GM06990 (cell line): Measurements from ENCODE around the gene OR5AP2.
"Not testable (repeated sequence)": the region's sequence is repeated elsewhere in the genome, so short reads cannot be mapped to it uniquely, and the experiment has no call there.

Experiments used
- DNase-seq: peaks from one replicate; pipeline ENCODE4 v3.0.0-alpha.2; 2011; ENCODE audit not compliant: insufficient read length; ENCODE audit errors: extremely low read depth
- H3K27me3 ChIP-seq: replicated peaks from 2 replicates; pipeline ENCODE4 v1.6.0; 2011; ENCODE audit warnings: low read length; ENCODE audit not compliant: control insufficient read depth, insufficient read depth
- H3K36me3 ChIP-seq: 2 replicates; pipeline ENCODE4 v1.5.1; 2011; ENCODE audit warnings: low read length; ENCODE audit not compliant: control insufficient read depth, insufficient read depth
- H3K4me3 ChIP-seq: replicated peaks from 2 replicates; pipeline ENCODE4 v1.5.1; 2011; ENCODE audit warnings: low read depth, mild to moderate bottlenecking, control low read depth, low read length
- TF ChIP-seq, protein P1 (sequence below): IDR thresholded peaks from 2 replicates; pipeline ENCODE4 v1.5.1; 2011; ENCODE audit warnings: low read length, control low read depth, mild to moderate bottlenecking, inconsistent platforms; ENCODE audit not compliant: insufficient read depth, poor library complexity, severe bottlenecking

The OR5AP2 gene

DNA sequence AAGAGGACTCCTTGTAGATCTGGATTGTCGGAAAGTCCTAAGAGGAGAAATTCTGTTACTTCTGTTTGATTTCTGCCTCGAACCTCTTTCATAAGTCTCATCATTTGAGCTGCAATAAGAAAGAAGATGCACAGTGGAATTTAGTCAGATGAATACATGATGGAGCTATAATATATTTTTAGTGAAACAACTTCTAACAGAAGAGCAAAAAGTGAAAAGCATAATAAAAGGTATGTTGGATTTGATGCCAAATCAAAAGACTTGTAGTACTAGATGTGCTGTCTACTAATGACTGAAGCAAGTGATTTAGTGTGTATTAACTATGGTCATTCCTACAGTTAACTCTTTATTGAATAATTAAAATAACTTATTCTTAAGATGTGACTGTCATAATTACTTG is at the start of gene OR5AP2:
Gene OR5AP2 (minus strand): TSS at position 101 of the 400 bp plus-strand sequence. CDS start 0 bp downstream, at position 101.
- DNase-seq, result no peak
- Histone ChIP-seq H3K4me3 (no peak within 1 kb of the TSS), H3K36me3 (no peaks in the 10 kb centered on the region), H3K27me3 (no peaks in the 10 kb centered on the region)
- TF ChIP-seq, protein P1, sequence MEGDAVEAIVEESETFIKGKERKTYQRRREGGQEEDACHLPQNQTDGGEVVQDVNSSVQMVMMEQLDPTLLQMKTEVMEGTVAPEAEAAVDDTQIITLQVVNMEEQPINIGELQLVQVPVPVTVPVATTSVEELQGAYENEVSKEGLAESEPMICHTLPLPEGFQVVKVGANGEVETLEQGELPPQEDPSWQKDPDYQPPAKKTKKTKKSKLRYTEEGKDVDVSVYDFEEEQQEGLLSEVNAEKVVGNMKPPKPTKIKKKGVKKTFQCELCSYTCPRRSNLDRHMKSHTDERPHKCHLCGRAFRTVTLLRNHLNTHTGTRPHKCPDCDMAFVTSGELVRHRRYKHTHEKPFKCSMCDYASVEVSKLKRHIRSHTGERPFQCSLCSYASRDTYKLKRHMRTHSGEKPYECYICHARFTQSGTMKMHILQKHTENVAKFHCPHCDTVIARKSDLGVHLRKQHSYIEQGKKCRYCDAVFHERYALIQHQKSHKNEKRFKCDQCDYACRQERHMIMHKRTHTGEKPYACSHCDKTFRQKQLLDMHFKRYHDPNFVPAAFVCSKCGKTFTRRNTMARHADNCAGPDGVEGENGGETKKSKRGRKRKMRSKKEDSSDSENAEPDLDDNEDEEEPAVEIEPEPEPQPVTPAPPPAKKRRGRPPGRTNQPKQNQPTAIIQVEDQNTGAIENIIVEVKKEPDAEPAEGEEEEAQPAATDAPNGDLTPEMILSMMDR, result no peak

DNA sequence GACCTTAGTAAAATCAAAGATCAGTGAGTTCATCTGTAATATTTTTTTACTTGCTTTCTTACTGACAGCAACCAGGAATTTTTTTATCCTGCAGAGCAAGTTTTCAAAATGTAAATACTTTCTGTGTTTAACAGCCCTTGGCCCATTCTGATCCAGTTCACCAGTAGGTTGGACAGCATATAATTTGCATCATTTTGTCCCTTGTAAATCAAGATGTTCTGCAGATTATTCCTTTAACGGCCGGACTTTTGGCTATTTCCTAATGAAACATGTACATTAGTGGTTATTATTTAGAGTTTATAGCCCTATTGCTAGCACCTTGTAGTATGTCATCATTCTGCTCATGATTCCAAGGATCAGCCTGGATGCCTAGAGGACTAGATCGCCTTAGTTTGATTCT is 48.9 kb upstream of the OR5AP2 start:
- H3K36me3 ChIP-seq, DNase-seq: not testable (repeated sequence)

DNA sequence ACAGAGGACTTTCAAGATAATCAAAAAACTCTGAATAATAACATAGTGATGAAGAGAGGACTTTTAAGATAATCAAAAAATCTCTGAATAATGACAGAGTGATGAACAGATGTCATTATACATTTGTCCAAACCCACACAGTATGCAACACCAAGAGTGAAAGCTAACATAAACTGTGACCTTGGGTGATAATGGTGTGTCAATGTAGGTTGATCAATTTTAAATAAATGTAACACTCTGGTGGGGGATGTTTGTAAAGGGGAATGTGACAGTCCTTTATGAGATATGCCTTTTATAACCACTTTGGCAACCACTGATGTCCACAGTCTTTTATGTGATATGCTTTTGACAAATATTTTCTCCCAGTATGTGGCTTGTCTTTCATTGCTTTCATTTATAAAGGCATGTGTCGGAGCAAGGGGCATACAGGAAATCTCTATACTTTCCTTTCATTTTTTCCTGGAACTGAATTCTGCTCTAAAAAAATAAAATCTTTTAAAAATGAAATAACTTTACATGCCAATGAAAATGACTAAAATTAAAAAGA is 46.4 kb upstream of the OR5AP2 start:
- TF ChIP-seq, protein P1, result no peak
- no peak for DNase-seq
- Histone ChIP-seq H3K27me3 (no peaks in the 10 kb centered on the region), H3K36me3 (no peaks in the 10 kb centered on the region), H3K4me3 (no peak overlapping the region)

More for the DNA sequence above, 48.9 kb upstream of the OR5AP2 start:
- not testable (repeated sequence) for H3K4me3 ChIP-seq, H3K27me3 ChIP-seq

DNA sequence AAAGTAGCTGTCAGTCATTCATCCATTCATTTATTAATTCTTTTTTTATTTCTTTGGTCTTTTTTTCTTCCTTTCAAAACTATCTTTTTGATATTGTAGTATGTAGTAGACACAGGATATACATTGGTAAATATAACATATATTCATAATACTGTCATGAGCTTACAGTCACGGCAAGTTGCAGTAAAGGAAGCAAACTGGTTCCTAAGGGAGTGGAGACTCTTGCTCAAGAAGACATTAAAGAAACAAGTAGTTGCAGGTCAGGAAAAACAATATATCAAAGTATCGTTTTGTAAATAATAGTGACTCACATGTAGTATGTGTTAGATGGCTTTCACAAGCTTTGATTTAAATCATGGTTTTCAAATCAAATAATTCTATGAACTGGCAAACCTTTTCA is 28.7 kb upstream of the OR5AP2 start:
- TF ChIP-seq, protein P1, result no peak
- H3K27me3 ChIP-seq, result no peaks in the 10 kb centered on the region
- no peak for DNase-seq
- H3K36me3 ChIP-seq, result no peaks in the 10 kb centered on the region
- no peak overlapping the region for H3K4me3 ChIP-seq

DNA sequence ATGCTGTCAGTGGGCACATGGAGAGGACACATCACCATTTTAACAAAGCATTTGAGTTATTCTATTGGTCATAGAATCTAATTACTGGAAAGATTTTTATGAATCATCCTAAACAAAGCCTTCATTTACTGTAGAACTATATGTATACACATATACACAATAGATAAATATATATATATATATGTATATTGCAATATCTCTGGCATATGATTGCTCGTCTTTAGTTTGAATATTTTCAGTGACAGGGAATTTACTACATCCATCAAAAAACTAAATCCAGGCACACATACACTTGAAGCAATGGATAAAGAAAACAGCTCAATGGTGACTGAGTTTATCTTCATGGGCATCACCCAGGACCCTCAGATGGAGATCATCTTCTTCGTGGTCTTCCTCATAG is 21.1 kb upstream of the OR5AP2 start, which contains the start of gene OR5AR1:
Gene OR5AR1 (plus strand): TSS at position 301 of the 400 bp plus-strand sequence. CDS start 0 bp downstream, at position 301.
- Histone ChIP-seq H3K36me3 (no peaks in the 10 kb centered on the region), H3K4me3 (no peak within 1 kb of the TSS), H3K27me3 (no peaks in the 10 kb centered on the region)
- no peak for DNase-seq
- TF ChIP-seq, protein P1, result no peak

DNA sequence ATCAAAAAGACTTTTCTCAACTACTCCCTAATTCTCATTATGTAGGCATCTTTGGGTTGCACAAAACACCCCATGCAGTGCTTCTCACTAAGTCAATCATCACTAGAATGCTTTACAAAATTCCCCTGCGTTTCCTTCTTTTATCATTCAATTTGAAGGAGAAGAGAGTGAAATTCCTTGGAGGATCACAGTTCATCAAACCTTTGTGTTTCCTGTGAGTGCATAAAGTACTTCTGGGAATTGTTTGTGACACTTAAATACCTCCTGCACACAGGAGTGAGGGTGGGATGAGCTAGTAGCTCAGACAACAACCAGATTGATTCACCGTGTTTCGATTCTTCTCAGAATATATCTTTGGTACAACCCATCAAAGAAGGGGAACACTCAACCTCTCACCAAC is 17.5 kb upstream of the OR5AP2 start:
- DNase-seq, result no peak
- Histone ChIP-seq H3K4me3 (no peak overlapping the region), H3K36me3 (no peaks in the 10 kb centered on the region), H3K27me3 (no peaks in the 10 kb centered on the region)
- TF ChIP-seq, protein P1, result no peak
